Activated CD4-positive, alpha-beta T cell treated with anti-CD3 and anti-CD28 coated beads for 4 hours (primary cell): ENCODE measurements around the gene STX8.
A peak's percentile ranks its signal among the peaks of the same experiment; 100 is the strongest.

Experiments used
- DNase-seq, 2 donors: peaks; one replicate each; pipeline ENCODE4 v3.0.0-alpha.2; 2020

STX8 gene

DNA sequence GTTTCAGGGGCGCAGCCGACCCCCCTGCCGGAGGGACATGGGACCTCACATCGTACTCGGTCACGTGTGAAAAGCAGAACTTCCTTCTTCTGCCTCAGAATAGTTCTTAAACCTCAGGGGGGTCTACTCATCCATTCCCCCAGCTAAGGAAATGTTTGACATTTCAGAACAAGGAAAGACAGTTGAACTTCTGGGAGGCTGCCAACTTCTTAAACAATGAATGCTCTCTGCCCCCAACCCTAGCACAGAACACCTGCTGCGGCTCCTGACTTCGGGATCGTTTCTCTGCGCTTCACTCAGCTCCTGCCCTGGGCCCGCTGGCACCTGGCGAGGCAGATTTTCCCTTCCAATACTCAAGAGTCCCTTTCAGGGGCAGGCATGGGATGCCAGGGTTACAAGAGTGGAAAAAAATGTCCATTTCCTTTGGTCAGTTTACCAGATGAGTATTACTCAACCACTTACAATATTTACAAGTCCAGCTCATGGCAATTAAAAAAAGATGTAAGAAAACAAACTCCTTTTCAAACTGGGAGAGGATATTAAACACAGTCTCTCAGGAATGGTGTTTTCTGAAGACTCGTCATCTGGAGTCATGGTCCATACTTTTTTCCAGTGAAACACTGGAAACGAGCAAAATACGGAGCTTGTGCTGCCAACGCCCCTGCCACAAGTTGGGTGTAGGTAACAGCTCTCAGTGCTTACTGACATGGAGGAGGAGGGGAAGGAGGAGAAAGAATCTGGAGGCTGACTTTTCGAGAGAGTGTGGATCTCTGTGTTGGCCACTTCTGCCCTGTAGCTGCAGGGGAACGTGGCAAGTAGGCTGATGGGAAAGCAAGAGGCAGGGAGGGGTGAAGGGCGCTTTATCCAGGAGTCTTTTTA lies 318.6 kb downstream of the STX8 start:
- DNase-seq: no peak

DNA sequence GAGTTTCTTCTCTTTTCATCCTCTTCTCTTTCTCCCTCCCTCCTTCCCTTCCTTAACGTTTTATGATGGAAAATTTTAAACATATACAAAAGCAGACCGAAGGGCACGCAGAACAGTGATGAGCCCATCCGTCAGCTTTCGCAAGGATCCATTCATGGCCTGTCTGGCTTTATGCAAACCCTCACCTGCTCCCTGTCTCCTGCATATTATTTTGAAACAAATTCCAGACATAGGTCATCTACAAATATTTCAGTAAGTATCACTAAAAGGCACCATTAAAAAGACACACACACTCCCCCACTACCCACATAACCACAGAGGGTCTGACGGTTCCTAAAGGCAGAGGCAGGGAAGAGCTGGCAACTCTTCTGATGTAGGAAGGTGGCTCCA lies 319.3 kb downstream of the STX8 start:
- DNase-seq: no peak

DNA sequence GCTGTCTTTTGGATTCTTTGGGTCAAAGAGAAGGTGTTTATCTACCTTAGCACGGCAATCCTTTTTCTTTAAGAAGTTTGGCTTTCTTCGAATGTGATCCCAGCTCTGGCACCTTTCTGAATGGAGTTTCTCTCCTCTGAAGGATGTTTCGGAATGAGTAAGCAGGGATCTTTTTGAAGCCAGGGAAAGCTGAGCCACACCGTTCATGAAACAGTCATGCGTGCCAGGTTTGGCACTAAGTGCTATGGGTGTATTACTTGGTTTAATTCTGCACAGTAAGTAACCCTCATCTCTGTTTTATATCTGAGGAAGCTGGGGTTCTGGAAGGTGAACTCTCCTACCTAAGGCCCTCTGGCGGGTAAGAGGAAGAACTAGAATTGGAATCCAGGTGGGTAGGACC lies 319.8 kb downstream of the STX8 start:
- DNase-seq: no peak

DNA sequence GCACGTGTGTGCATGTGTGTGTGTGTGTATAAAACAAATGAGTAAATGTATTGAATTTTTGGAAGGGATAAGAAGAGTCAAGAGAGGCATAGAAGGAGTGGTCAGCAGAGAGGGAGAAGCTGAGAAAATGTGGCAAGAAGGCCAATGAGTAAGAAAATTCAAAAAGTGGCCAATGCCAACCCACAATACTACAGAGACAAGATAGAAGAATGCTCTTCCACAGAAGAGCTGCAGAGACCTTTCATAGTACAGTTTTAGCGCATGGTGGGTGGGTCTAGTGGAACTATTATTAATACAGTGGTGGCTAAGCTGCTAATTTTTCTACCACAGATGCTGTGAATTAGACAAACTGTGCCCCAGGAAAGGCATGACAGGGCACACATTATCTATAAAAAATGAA lies 320.8 kb downstream of the STX8 start:
- DNase-seq: no peak

DNA sequence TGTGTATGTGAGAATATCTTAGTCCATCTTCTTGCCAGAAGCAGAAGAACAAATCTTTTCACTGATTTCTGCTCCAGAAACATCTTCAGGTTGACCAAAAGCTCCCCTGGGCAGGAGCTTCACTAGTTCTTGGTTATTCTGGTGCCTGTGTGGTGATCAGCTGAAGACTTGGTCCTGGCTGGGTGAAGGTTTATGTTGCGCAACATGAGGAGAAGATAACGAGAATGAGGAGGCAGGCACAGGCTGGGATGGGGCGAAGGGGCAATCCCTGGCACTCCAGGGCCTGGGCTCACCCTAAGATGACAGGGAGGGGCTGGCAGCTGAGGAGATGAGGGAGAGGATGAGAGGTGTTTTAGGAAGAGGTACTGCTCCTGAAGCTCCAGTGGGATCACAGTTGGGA lies 322.3 kb downstream of the STX8 start:
- no peak for DNase-seq

DNA sequence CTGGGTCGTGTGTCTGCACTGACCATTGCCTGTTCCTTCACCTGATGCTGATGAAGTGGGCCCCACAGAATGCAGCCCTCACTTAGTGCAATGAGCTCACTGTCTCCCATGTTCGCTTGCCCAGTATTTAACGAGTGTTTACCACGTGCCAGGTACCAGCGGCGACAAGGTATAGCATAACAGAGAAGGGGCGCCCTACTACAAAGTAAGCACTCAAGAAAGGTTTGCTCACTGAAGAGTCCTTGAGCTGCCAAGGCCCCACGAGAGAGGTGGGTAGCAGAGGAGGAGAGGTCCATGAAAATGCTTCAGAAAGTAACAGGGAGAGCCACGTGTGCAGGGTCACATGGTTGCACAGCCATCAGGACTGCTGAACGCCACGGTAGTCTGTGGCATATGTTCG lies 324.3 kb downstream of the STX8 start:
- no peak for DNase-seq

DNA sequence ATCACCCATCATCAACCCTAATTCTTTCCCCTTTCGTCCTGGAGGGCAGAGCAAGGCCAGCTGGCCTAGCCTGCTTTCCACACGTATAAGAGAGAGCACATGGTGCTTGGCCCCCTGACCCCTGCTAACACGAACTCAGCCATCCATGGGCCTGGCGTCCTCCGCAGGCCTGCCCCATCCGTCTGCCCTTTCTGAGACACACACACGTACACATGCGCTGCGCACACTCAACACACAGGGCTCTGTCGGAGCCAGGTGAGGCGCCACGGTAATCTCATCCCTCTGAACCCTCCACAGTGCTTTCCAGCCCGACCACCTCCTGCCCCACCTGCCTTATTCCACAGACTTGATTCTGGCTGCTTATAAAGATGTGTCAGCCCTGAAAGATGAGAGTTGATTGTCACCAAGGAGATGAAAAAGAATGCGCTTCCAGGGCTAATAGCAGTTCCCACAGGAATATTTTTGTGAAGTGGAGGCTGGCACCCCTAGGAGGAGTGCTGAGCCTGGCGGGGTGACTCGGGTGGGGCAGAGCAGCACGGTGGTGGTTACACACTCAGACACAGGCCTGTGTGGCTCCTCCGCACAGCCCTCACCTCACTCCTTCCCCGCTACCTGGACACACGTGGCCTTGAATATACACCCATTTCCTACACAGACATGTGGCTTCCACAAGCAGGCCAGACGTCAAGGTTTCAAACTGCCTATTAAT lies 326.2 kb downstream of the STX8 start:
- no peak for DNase-seq

DNA sequence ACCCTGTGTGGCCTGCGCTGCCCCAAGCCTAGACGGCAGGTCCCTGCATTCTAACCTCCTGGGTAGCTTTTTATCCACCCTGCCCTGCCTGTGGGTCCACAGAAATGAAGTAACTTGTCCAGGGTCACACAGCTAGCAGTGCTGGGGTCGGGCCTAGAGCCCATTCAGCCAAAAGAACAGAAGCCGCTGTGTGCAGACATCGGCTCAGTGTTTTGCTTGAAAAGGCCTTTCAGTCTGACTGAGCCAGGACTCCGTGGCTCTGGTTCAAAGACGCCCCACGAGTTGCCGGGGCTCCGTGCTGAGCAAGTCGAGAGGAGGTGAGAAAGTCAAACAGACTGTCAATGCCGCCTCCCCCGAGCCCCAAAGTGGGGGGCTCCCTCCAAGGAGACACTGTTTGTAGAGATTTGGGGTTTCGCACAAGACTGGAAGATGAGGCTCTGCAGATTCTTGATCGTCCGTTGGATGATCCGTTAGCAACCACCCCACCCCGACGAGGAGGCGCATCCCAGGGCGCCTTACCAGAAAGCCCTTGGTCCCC lies 328.1 kb downstream of the STX8 start:
- no peak for DNase-seq

DNA sequence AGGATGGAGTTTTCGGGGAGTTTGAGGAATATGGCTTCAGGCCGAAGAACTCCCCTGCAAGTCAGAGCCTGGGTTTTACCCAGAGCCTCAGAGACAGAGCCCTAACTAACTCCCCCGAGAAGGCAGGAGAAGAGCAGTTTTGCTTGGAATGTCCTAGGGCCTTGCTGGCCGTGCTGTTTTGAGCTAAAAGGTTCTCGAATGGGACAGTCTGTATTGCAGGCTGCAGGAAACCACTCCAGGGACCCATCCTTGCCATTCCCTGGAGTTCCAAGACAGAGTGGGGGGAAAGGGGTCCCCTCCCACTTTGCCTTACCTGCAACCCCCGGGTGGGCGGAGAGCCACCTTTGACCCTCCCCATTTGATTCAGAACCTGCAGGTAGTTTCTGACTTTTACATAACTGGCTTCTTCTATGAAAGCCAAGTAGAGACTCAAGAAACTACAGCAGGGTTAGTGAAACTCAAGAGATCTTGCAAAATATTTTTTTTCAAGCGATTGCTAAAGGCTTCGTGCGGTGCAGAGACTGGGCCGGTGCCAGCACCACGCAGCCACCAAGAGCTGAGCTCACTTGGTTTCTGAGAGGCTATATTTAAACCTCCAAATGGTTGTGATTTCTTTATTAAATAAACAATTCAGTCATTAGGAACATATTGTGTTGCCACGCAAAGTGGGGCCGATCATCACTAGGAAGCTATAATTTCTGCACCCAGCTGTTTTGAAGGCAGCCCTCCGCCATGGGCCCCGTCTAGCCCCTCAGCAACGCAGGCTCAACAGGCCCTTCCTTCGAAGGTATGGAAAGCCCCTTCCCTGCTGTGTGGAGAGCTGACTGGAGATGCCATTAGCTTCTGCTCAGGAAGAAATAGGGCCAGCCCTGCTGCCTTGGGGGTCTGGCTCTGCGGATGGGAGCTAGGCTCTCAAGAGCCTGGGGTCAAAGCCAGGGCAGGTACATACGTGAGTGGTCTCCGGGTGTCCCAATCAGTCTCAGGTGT lies 331.3 kb downstream of the STX8 start:
- no peak for DNase-seq

DNA sequence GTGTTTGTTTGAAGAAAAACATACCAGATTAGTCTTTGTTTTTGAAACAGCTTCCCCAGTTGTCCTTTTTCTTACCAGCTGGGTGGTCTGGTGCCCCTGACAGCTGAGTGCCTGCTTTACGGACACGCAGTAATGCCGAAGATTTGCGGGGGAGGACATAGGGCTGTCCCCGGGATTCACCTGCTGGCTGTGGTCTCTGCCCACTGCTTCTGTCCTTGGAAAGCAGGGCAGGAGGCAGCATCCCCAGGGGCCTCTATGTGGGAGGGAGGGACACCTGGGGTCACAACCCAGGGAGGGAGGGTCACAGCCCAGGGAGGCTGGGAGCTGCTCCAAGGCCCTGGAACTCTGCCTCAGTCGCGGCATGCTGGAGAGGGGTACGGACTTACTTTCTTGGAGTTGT lies 332.6 kb downstream of the STX8 start:
- no peak for DNase-seq

DNA sequence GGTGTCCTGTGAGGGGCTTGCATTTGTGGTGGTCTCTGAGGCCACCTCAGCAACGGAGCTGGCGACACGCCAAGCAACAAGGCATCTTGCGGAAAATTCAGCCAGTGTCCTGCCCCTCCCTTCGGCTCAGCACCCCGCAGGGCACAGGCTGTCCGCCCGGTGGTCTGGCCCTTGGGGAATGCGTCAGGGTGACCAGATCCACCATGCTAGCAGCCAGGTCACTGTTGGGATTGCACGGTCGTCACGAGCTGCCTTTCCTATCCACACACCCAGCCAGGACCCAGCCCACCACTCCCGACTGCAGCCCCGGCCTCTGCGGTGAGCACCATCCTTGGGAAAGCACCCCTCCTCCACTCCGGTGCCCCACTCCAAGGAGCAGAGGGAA lies 333.1 kb downstream of the STX8 start:
- DNase-seq: no peak

DNA sequence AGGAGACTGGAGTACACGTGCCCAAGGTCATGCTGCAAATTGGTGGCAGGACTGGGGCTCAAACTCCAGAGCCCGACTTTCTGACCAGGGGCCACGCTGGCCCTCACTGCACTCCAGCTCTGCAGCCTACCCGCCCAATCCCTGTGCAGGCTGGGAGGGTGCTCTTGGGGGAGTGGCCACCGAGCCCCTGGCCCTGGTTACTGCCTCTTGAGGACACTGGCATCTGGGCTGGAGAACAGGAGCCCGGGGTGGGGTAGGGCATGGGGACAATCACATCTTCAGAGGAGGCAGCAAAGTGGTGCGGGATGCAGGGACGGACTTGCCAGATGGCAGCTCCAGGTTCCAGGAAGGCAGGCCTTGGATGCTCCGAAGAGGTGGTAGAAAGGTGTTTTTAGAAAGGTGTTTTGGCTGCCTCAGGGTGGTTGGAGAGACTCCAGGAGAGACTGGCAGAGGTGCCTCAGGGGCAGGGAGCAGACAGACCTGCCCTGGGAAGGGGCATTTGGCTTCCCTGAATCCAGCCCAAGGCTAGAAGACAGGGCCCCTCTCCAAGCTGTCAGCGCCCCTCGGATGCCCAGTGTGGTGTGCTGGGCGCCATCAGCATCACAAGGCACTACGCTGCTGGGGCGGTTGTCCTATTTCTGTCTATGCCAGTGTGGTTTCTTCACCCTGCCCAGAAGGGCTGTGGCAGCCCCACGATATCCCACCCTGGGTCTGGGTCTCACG lies 333.7 kb downstream of the STX8 start:
- no peak for DNase-seq

DNA sequence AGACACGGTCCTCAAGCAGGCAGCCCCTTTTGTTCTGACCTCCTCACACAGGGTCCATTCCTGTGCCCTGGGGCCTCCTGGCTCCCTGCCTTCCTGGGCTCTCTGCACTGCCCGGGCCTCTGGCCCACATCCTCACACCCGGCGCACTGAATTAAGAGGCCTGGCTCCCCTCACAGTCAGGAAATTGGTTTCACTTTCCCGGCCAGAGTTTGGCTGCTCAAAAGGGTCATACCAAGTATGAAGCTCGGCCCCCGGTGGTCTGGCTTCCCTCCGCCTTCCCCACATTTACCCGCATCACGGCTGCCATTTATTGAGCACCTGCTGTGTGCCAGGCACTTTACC lies 334.3 kb downstream of the STX8 start:
- DNase-seq: no peak

DNA sequence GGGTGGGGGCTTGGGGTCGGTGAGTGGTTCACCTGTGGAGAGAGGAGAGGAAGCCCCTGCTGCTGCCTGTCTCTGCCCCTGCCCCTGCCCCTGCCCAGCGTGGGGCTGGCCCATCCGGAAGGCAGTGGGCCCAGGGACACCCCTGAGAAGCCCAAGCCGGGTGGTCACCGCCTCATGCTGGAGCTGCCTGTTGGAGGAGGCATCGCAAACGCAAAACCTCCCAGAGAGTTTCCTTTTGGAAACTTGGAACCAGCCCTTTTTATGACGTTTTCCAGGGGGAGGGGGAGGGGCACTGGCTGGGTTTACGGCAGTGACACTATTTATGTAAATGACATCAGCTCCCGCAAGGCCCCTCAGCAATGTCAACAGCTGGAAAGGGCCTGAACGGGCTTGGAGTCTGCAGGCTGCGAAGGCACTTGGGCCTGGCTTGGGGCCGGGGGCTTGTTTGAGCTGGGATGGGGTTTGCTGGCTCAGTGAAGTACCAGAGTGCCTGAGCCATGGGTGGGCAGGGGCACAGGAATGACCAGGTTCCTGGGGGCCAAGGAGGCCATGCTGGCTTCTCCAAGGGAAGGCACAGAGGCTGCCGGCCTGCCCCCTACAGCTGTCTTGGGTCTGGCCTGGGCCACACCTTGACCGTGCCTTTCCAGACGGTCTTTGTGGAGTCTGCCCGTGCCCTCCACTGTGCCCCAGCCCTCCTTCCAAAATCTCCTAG lies 334.8 kb downstream of the STX8 start:
- no peak for DNase-seq

DNA sequence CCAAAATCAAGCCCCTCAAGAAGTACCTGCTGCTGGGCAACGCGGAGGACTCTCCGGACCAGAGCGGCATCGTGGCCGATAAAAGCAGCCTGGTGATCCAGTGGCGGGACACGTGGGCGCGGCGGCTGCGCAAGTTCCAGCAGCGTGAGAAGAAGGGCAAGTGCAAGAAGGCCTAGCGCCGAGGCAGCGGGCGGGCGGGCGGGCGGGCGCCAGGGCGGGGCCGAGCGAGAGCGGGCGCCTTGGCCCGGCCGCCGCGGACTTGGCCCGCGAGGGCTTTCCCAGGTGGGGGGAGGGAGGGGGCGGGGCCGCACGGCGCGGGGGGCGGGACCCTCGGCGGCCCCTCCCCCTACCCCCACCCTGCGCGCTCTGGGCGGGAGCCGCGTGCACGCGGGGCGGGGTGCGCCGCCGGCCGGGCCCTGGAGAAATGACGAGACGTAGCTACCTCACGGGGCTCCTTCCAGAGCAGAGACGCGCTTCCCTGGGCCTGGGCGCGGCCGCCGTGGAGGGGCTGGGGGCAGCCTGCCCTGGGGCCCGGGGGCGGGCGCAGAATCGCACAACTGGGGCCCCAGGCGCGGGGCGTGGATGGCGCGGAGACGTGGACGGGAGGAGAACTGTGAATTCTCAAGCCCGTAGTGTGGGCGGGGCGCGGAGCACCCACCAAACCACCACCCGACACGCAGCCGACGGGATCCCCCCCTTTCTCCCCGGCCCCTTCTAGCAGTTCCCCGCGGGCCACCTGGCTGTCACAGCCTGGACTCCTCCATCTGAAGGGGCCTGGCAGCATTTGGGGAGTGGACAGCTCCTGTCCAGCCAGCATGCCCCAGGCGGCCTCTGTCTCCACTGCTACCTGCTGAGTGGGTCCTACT lies 335.6 kb downstream of the STX8 start:
- DNase-seq: peak; percentile 56 to 67

DNA sequence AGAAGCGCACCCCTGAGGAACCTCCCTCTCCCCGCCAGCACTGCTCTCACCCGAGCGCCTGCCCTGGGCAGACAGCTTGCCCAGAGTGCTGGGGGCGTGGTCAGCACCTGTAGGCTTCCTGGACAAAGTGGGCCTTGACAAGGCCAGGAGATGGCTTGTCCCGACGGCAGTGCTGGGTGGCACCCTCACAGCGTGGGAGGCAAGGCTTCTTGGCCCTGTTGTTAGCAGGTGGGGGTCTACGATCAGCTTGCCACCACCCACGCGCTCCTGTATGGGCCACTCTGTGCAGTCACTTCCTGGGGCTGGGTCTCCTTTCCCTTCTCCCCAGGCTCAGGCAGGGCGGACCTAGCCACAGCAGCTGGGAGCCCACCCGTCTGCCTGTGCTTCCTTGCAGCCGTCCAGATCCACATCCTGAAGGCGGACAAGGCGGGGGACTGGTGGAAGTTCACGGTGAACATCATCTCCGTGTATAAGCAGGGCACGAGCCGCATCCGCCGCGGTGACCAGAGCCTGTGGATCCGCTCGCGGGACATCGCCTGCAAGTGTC lies 336.3 kb downstream of the STX8 start:
- DNase-seq: peak in 1 of 2 donors; percentile 30

DNA sequence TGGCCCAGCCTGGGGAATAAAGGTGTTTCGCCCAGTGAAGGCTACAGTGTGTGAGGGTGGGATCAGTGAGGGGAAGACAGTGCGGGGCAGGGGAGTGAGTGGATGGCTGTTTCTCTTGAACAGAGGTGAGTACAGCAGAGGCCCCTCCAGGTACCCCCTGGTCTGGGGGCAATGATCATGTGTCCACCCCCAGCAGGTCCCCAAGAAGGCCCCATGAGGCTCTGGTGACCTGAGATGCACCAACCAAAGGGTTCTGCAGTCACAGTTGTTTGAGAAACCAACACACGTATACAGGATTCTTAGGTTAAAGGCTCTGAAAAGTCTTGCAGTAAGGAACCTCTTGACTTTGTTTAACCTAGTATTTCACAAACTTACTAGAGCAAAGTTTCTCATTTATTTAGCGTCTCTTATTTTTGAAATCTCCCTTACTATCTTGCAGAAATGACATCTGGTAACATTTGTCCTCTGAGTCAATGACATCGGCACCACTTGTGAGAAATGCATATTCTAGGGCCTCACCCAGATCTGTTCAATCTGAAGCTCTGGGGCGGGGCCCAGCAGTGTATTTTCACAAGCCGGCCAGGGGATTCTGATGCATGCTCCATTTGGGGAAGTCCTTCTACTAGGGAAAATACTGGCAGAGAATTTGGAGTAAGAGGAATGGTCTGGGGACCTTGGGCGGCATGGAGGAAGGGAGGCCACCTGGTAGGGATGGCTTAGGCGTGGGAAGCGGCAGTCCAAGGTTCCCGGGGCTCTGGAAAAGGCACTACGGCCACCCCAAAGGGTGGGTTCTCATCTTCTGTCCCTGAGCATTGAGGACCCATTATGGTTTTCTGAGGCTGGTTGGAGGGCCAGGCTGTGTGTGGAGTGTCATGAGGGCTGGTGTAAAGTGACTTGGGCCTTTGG lies 337.0 kb downstream of the STX8 start:
- no peak for DNase-seq

DNA sequence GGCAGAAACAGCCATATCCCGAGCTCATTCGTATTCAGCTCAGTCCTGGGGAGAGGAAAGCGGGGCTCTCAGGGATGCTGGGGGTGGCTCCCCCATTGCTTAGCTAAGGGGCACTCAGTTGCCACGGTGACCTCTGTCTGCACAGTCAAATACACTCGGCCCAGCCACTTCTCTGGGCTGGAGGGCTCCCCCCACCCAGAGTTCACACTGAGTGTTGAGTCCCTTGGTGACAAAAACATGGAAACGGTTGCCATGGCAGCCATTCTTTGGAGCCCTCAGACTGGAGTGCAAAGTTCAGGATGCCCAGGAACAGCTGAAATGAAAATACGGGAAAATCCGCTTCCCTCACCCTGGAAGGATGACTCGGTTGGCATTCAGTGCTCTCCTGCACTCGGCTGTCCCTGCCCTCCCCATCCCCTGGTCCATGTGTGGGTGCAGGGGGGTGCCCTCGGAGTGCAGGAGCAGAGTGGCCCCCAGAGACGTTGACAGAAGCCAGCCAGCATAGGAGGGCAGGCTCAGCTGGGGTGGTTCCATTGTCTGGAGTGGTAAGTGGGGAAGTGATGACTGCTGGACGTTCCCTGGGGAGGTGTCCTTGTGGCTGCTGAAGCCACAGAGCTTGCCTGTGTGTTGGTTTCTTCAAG lies 337.8 kb downstream of the STX8 start:
- DNase-seq: no peak

DNA sequence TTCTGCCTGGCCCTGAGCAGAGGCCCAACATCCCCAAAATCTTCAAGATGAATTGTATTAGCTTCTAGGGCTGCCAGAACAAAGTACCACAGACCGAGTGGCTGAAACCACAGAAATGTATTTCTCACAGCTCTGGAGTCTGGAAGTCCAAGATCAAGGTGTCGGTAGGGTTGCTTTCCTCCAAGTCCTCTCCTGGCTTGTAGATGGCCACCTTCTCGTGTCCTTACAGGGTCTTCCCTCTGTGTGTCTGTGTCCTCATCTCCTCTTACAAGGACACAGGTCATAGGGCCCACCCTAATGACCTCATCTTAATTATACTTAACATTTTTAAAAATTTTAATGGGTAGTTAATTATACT lies 338.6 kb downstream of the STX8 start:
- no peak for DNase-seq
